GM21447 (cell line): ENCODE measurements around the gene TRPC1.
"Not testable (repeated sequence)": the region's sequence is repeated elsewhere in the genome, so short reads cannot be mapped to it uniquely, and the experiment has no call there.

Experiments
- ATAC-seq: cut with Tn5 transposase; IDR thresholded peaks from one replicate; pipeline ENCODE4 v1.9.1; 2021; ENCODE audit not compliant: unreplicated experiment

The TRPC1 gene

GRCh38 chr3:142752605-142753004, 28.8 kb downstream of the TRPC1 start:
- ATAC-seq: not testable (repeated sequence)

- no peak for ATAC-seq
Measured at GRCh38 chr3:142754494-142754893, 30.7 kb downstream of the TRPC1 start.

- no peak for ATAC-seq
Measured at GRCh38 chr3:142768338-142768737, 44.5 kb downstream of the TRPC1 start.

- no peak for ATAC-seq
Measured at GRCh38 chr3:142777927-142778326, 54.1 kb downstream of the TRPC1 start.

GRCh38 chr3:142778541-142778940, 54.7 kb downstream of the TRPC1 start:
- no peak for ATAC-seq

GRCh38 chr3:142779591-142779990, 55.8 kb downstream of the TRPC1 start:
- no peak for ATAC-seq

- no peak for ATAC-seq
Measured at GRCh38 chr3:142782616-142783015, 58.8 kb downstream of the TRPC1 start.

- ATAC-seq: no peak
Measured at GRCh38 chr3:142784228-142784627, 60.4 kb downstream of the TRPC1 start.

GRCh38 chr3:142785996-142786395, 62.2 kb downstream of the TRPC1 start:
- no peak for ATAC-seq

GRCh38 chr3:142787719-142788118, 63.9 kb downstream of the TRPC1 start:
- ATAC-seq: no peak

GRCh38 chr3:142794508-142794907, 70.7 kb downstream of the TRPC1 start:
- ATAC-seq: no peak

GRCh38 chr3:142795332-142795731, 71.5 kb downstream of the TRPC1 start:
- ATAC-seq: no peak

GRCh38 chr3:142796823-142797222, 73.0 kb downstream of the TRPC1 start:
- ATAC-seq: no peak

GRCh38 chr3:142801746-142802145, 77.9 kb downstream of the TRPC1 start:
- no peak for ATAC-seq

- no peak for ATAC-seq
Measured at GRCh38 chr3:142802891-142803290, 79.1 kb downstream of the TRPC1 start.

GRCh38 chr3:142808103-142808917, 84.5 kb downstream of the TRPC1 start:
- no peak for ATAC-seq

- no peak for ATAC-seq
Measured at GRCh38 chr3:142809259-142809658, 85.4 kb downstream of the TRPC1 start.

GRCh38 chr3:142815803-142816202, 92.0 kb downstream of the TRPC1 start:
- no peak for ATAC-seq

GRCh38 chr3:142817356-142817755, 93.5 kb downstream of the TRPC1 start:
- ATAC-seq: no peak

GRCh38 chr3:142817897-142818296, 94.1 kb downstream of the TRPC1 start:
- no peak for ATAC-seq

- ATAC-seq: no peak
Measured at GRCh38 chr3:142818651-142819050, 94.8 kb downstream of the TRPC1 start.

GRCh38 chr3:142819179-142819578, 95.3 kb downstream of the TRPC1 start:
- ATAC-seq: no peak

- ATAC-seq: peak; percentile 98
Measured at GRCh38 chr3:142828703-142829305, 105.0 kb downstream of the TRPC1 start.
